Upper lobe of right lung (tissue), 1 donor: Measurements from ENCODE around the gene PHKG1. TPM values are rescaled to one million over a fixed set of nuclear protein-coding genes. Genes with fewer than 3 reads are reported as not detected.
"Not testable (repeated sequence)": the region's sequence is repeated elsewhere in the genome, so short reads cannot be mapped to it uniquely, and the experiment has no call there.

ENCODE experiments used
- ATAC-seq: fragments of 200-7000 bp; cut with Tn5 transposase; one replicate; pipeline ENCODE4 v1.9.1; 2020; ENCODE audit warnings: mild to moderate bottlenecking, moderate library complexity
- DNase-seq: peaks from one replicate; pipeline ENCODE4 v3.0.0-alpha.2; 2020
- H3K27ac ChIP-seq: fragments of 200-600 bp; one replicate; pipeline ENCODE4 v1.8.0; 2022
- H3K27me3 ChIP-seq: fragments of 200-600 bp; one replicate; pipeline ENCODE4 v1.8.0; 2022; ENCODE audit warnings: mild to moderate bottlenecking
- H3K36me3 ChIP-seq: fragments of 200-600 bp; one replicate; pipeline ENCODE4 v1.8.0; 2022
- H3K4me1 ChIP-seq: fragments of 200-600 bp; one replicate; pipeline ENCODE4 v1.8.0; 2022
- H3K4me3 ChIP-seq: fragments of 200-600 bp; one replicate; pipeline ENCODE4 v1.8.0; 2022; ENCODE audit warnings: mild to moderate bottlenecking
- H3K9me3 ChIP-seq: fragments of 200-600 bp; one replicate; pipeline ENCODE4 v1.8.0; 2022
- CTCF ChIP-seq: fragments of 200-600 bp; IDR thresholded peaks from one replicate; pipeline ENCODE4 v1.8.0; 2022; ENCODE audit warnings: antibody characterized with exemption
- intact Hi-C: fragments of 100-400 bp; cut with DNase I; formaldehyde crosslinking; loops from one replicate; pipeline ENCODE4 v1.11.0; 2022
- total RNA-seq: library from RNA; stranded (reverse); fragmentation: NEBNext Ultra II Directional; extraction: Animal tissue kit (Norgen Biotek cat#: 25700); gene quantifications from one replicate; pipeline ENCODE4 v1.2.1, GENCODE V29; 2021
- donor health status: DM: no; HTN: yes; CAD: no; lungs with severe emphysema.

PHKG1 gene
- total RNA-seq, 1 donor from 2014 or later, result 0.72 TPM

GRCh38 chr7:56099653-56100052 lies 6.9 kb upstream of the PHKG1 start:
- TF ChIP-seq CTCF, result no peak
- no peaks in the 10 kb centered on the region for H3K27me3 ChIP-seq
- DNase-seq, result no peak
- no peaks in the 10 kb centered on the region for H3K9me3 ChIP-seq
- no peak overlapping the region for H3K27ac ChIP-seq
- H3K4me1 ChIP-seq, result peaks cover 1% of the 10 kb centered on the region
- H3K36me3 ChIP-seq, result peaks cover 52% of the 10 kb centered on the region
- no peak for ATAC-seq
- intact Hi-C loops, result no loop called here
- no peak overlapping the region for H3K4me3 ChIP-seq

DNA sequence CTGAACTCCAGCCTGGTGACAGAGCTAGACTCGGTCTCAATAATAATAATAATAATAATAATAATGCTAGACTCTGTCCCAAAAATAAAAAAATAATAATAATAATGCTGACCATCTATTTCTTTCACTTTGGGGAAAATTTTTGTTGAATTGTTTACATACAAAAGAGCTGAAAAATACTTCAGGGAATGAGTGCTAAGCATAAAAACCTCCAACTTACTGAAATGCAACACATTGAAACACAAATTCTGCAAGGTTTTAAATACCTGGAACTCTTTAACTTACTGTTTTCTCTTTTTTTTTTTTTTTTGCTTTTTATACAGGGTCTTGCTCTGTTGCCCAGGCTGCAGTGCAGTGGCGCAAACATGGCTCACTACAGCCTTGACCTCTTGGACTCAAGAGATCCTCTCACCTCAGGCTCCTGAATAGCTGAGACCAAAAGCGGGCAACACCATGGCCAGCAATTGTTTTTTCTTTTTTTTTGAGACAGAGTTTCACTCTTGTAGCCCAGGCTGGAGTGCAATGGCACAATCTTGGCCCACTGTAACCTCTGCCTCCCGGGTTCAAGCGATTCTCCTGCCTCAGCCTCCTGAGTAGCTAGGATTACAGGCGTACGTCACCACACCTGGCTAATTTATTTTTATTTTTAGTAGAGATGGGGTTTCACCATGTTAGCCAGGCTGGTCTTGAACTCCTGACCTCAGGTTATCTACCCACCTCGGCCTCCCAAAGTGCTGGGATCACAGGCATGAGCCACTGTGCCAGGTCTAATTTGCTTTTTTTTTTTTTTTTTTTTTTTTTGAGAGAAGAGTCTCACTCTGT lies 5.6 kb upstream of the PHKG1 start:
- peaks cover 42% of the 10 kb centered on the region for H3K36me3 ChIP-seq
- DNase-seq, H3K4me3 ChIP-seq, H3K9me3 ChIP-seq, intact Hi-C loops, ATAC-seq, H3K4me1 ChIP-seq, H3K27me3 ChIP-seq, H3K27ac ChIP-seq: not testable (repeated sequence)

GRCh38 chr7:56097700-56098099 lies 4.9 kb upstream of the PHKG1 start:
- DNase-seq (no peak), ATAC-seq (peak; percentile 21)
- peaks cover 35% of the 10 kb centered on the region for H3K36me3 ChIP-seq
- no peaks in the 10 kb centered on the region for H3K27me3 ChIP-seq
- H3K4me3 ChIP-seq, result no peak overlapping the region
- H3K4me1 ChIP-seq, result no peaks in the 10 kb centered on the region
- no peak overlapping the region for H3K27ac ChIP-seq
- intact Hi-C loops, result no loop called here
- H3K9me3 ChIP-seq, result no peaks in the 10 kb centered on the region
- no peak for TF ChIP-seq CTCF

- H3K4me1 ChIP-seq, DNase-seq, ATAC-seq, H3K9me3 ChIP-seq, H3K27me3 ChIP-seq, H3K27ac ChIP-seq, H3K36me3 ChIP-seq, intact Hi-C loops, H3K4me3 ChIP-seq: not testable (repeated sequence)
Observed at GRCh38 chr7:56092388-56092787, 364 bp downstream of the PHKG1 start.

DNA sequence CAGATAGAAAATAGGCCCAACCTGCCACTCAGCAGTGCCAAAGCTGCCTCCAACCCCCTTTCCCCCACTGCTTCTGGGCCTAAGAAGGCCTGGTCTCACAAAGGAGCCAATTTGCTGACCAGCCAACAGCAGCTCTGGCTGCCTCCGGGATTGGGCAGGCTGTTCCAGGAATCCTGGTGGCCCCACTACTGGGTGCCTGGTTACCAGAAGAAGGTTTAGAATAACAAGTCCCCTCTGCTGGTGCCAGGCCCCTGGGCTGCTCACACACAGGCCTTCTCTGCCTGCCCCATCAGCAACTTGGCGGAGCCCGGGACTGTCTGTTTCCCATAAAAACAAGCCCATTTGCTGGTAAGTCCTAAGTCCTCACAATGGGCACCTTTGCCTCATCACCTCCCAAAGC lies 1.2 kb downstream of the PHKG1 start:
- Histone ChIP-seq H3K4me1 (no peaks in the 10 kb centered on the region), H3K27me3 (no peaks in the 10 kb centered on the region), H3K4me3 (no peak overlapping the region), H3K36me3 (no peaks in the 10 kb centered on the region), H3K27ac (no peak overlapping the region), H3K9me3 (no peaks in the 10 kb centered on the region)
- no peak for DNase-seq
- no peak for ATAC-seq
- intact Hi-C loops, result no loop called here
- no peak for TF ChIP-seq CTCF

DNA sequence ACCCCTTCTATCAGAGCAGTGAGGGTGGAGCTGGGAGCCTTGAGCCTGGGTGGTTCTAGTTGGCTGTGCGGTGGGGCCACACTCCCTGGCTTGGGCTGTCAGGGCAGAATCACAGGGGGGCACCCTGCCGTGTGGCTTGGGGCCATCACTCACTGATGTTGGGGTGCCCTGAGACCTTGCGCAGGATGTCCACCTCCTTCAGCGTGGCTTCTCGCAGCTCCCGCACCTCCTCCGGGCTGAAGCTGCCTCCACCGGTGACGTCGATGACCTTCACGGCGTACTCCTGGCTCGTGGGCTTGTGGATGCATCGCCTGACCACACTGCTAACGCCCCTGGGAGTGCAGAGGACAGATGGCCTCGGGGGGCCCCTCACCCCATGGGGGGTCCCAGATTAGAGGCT lies 5.3 kb downstream of the PHKG1 start:
- H3K9me3 ChIP-seq, result no peaks in the 10 kb centered on the region
- ATAC-seq (no peak), DNase-seq (no peak)
- no peak overlapping the region for H3K27ac ChIP-seq
- no peaks in the 10 kb centered on the region for H3K4me1 ChIP-seq
- peaks cover 16% of the 10 kb centered on the region for H3K36me3 ChIP-seq
- intact Hi-C loops, result no loop called here
- TF ChIP-seq CTCF, result no peak
- H3K4me3 ChIP-seq, result no peak overlapping the region
- no peaks in the 10 kb centered on the region for H3K27me3 ChIP-seq

DNA sequence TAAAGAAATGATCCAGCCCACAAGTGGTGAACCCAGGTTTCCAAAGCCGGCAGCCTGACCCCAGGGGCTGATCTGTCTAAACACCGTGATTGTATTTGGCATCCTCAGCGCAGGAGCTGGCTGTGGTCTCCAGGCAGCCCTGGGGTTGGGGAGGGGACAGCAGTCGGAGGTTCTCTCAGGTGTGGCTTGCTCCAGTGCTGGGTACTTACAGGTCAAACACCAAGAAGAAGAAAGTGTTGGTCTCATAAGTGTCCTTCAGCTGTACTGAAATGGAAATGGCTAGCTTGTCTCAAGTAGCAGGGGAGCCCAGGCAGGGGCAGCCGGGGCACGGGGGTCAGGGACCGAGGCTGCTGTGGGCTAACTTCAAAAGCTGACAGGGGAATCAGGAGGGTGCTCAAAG lies 6.0 kb downstream of the PHKG1 start:
- H3K4me1 ChIP-seq, result no peaks in the 10 kb centered on the region
- no peak for TF ChIP-seq CTCF
- intact Hi-C loops, result no loop called here
- ATAC-seq (no peak), DNase-seq (no peak)
- peaks cover 16% of the 10 kb centered on the region for H3K36me3 ChIP-seq
- no peaks in the 10 kb centered on the region for H3K27me3 ChIP-seq
- H3K4me3 ChIP-seq, result no peak overlapping the region
- H3K27ac ChIP-seq, result no peak overlapping the region
- no peaks in the 10 kb centered on the region for H3K9me3 ChIP-seq
